HepG2 (cell line): ENCODE data around the gene CDC26. TPM values are rescaled to one million over a fixed set of nuclear protein-coding genes. Genes with fewer than 3 reads are reported as not detected.
A peak's percentile ranks its signal among the peaks of the same experiment; 100 is the strongest.

Source experiments
- ATAC-seq: fragments of 200-7000 bp; cut with Tn5 transposase; 3 replicates; pipeline ENCODE4 v1.9.1; 2020; ENCODE audit warnings: mild to moderate bottlenecking, moderate library complexity
- BruUV-seq: library from RNA; stranded (reverse); fragments of 400-500 nt; replicated peaks from 2 replicates; lab custom pipeline; 2021; lab: Mats Ljungman, UMichigan
- CTCF ChIA-PET: fragments of 300-600 bp; formaldehyde crosslinking; extraction: SDS; loops from one replicate; lab custom pipeline; 2021; ENCODE audit warnings: low total read pairs, inconsistent platforms, low intra/inter-chr PET ratio; lab: Yijun Ruan, JAX
- POLR2A ChIA-PET: fragments of 350-600 bp; sonication (Branson Sonifier 250); formaldehyde crosslinking; loops from one replicate; lab custom pipeline; 2020; ENCODE audit warnings: antibody characterized with exemption, inconsistent platforms; lab: Yijun Ruan, JAX
- DNase-seq: peaks from one replicate; pipeline ENCODE4 v3.0.0-alpha.2; 2015; ENCODE audit warnings: low spot score
- FAIRE-seq: peaks from 3 replicates; lab custom pipeline; 2011; peaks lifted over from hg19 to GRCh38; lab: Jason Lieb, UNC
- H2AFZ ChIP-seq: one replicate; pipeline ENCODE4 v1.6.1; 2011; ENCODE audit warnings: low read length, inconsistent platforms
- H3K27ac ChIP-seq: fragments of 300-600 bp; 3 replicates; pipeline ENCODE4 v1.8.0; 2011; ENCODE audit warnings: mixed run types, mild to moderate bottlenecking, mixed read lengths, low read length, inconsistent platforms; ENCODE audit not compliant: insufficient read depth; ENCODE audit errors: extremely low read length
- H3K27me3 ChIP-seq, 2 experiments: fragments of 200-600 bp in 1 of 2; 2 replicates in 1 of 2; 3 replicates in 1 of 2; pipeline versions ENCODE4 v1.6.0 to v1.8.0; 2011; ENCODE audit warnings: low read length in 2 of 2, mild to moderate bottlenecking in 2 of 2, moderate library complexity in 2 of 2, inconsistent platforms in 1 of 2; ENCODE audit not compliant: insufficient read depth in 2 of 2, control insufficient read depth in 1 of 2
- H3K36me3 ChIP-seq, 2 experiments: fragments of 200-600 bp in 1 of 2; replicated peaks in 1 of 2; 2 replicates in 1 of 2; 3 replicates in 1 of 2; pipeline versions ENCODE4 v1.5.1 to v1.8.0; 2011; ENCODE audit warnings: low read length in 2 of 2, inconsistent platforms in 1 of 2; ENCODE audit not compliant: insufficient read depth in 2 of 2, control insufficient read depth in 1 of 2
- H3K4me1 ChIP-seq: 2 replicates; pipeline ENCODE4 v1.5.1; 2012; ENCODE audit warnings: low read length, inconsistent platforms; ENCODE audit not compliant: insufficient read depth
- H3K4me2 ChIP-seq: 2 replicates; pipeline ENCODE4 v1.6.0; 2011; ENCODE audit warnings: low read depth, low read length, inconsistent platforms
- H3K4me3 ChIP-seq, 3 experiments: fragments of 200-600 bp in 1 of 3; sonication (generic), shearing (Covaris generic) in 1 of 3; replicated peaks in 1 of 3; 2 replicates each; pipeline ENCODE4 v1.5.1; 2011 to 2016; ENCODE audit warnings: low read length in 3 of 3, inconsistent platforms in 2 of 3, low read depth in 2 of 3, mild to moderate bottlenecking in 2 of 3, control low read depth in 1 of 3, mixed read lengths in 1 of 3; ENCODE audit not compliant: insufficient read depth in 1 of 3
- H3K79me2 ChIP-seq: one replicate; pipeline ENCODE4 v1.6.1; 2011; ENCODE audit warnings: low read length, inconsistent platforms; ENCODE audit not compliant: insufficient read depth
- H3K9ac ChIP-seq: 2 replicates; pipeline ENCODE4 v1.6.0; 2011; ENCODE audit warnings: mild to moderate bottlenecking, low read depth, low read length, inconsistent platforms; ENCODE audit not compliant: insufficient read depth
- H3K9me3 ChIP-seq: 2 replicates; pipeline ENCODE4 v1.5.1; 2012; ENCODE audit warnings: mild to moderate bottlenecking, low read length
- H4K20me1 ChIP-seq: 2 replicates; pipeline ENCODE4 v1.6.0; 2011; ENCODE audit warnings: inconsistent platforms, mild to moderate bottlenecking, low read length, moderate library complexity; ENCODE audit not compliant: insufficient read depth
- BRD4 ChIP-seq: sonication (generic); formaldehyde crosslinking; IDR thresholded peaks from 2 replicates; pipeline ENCODE4 v1.4.0; 2020; ENCODE audit warnings: missing genetic modification reagents
- HNRNPK ChIP-seq: fragments of 200-400 bp; formaldehyde crosslinking; IDR thresholded peaks from 2 replicates; pipeline ENCODE4 v1.6.1; 2018; ENCODE audit warnings: low read length, low read depth, moderate library complexity, mild to moderate bottlenecking; ENCODE audit not compliant: poor library complexity, severe bottlenecking
- NR2F6 ChIP-seq, 2 experiments: IDR thresholded peaks; 2 replicates each; pipeline ENCODE4 v1.6.1; 2016; ENCODE audit warnings: antibody characterized with exemption in 1 of 2, mild to moderate bottlenecking in 1 of 2
- TOPORS ChIP-seq: sonication (generic); formaldehyde crosslinking; IDR thresholded peaks from 2 replicates; pipeline ENCODE4 v1.8.0; 2023; ENCODE audit warnings: mild to moderate bottlenecking, missing genetic modification reagents
- ZFY ChIP-seq: sonication (generic); formaldehyde crosslinking; IDR thresholded peaks from 2 replicates; pipeline ENCODE4 v1.4.0; 2020; ENCODE audit warnings: missing genetic modification reagents
- ZNF574 ChIP-seq: sonication (generic); formaldehyde crosslinking; IDR thresholded peaks from 2 replicates; pipeline ENCODE4 v1.4.0; 2020; ENCODE audit warnings: missing genetic modification reagents
- WGBS: methylation state at CpG from one replicate; pipeline ENCODE4 v1.1.6; 2017; ENCODE audit warnings: low lambda C conversion rate; 5-methylcytosine and 5-hydroxymethylcytosine counted together
- in situ Hi-C: cut with HindIII; loops from 2 replicates; pipeline ENCODE4 v1.10.0; 2017; ENCODE audit warnings: low pct_unique_long_range_greater_than_20kb; ENCODE audit not compliant: extremely low pct_ligation_motif_present
- intact Hi-C: fragments of 100-400 bp; cut with micrococcal nuclease; formaldehyde crosslinking; loops from one replicate; pipeline ENCODE4 v1.10.0; 2022; ENCODE audit not compliant: unreplicated experiment
- polyA plus RNA-seq, 8 experiments: library from polyadenylated mRNA; depleted of rRNA in 3 of 8; stranded (reverse) in 7 of 8; unstranded in 1 of 8; fragments of >200 nt; fragmentation: Illumina TruSeq in 4 of 8; extraction: Trizol in 4 of 8; gene quantifications; 2 replicates each; pipeline versions ENCODE4 v1.2.1 to v1.2.3, GENCODE V29; 2011 to 2016; ENCODE audit warnings: low read depth in 4 of 8, missing spikeins in 1 of 8, mixed read lengths in 1 of 8; ENCODE audit not compliant: insufficient read depth in 1 of 8
- total RNA-seq, 5 experiments: library from RNA; depleted of rRNA; stranded (reverse); fragments of >200 nt; fragmentation: Illumina TruSeq; extraction: Trizol; gene quantifications; 2 replicates each; pipeline ENCODE4 v1.2.3, GENCODE V29; 2016; ENCODE audit warnings: low read depth in 1 of 5

The CDC26 gene
- total and polyA plus RNA-seq, 2 of the 13 experiments (the other 11 are each of a cell fraction or from before 2014, with no cell fraction given): 26.6 to 57.9 TPM

GRCh38 chr9:113306566-113306965, 31.2 kb upstream of the CDC26 start:
- Histone ChIP-seq H3K27ac (no peak overlapping the region), H3K4me1 (peaks cover 34% of the 10 kb centered on the region), H3K4me2 (no peak overlapping the region)
- 53% methylated on average over 1 of the region's 1 CpG for WGBS
- CTCF ChIA-PET: no interaction called here
- FAIRE-seq (no peak), DNase-seq (no peak), ATAC-seq (no peak)
- in situ Hi-C loops (no loop called here), intact Hi-C loops (no loop called here)
- BruUV-seq: no TSS peak
- no peak for TF ChIP-seq ZNF574 (CRISPR knock-in tag)
- peak; percentile 88 for TF ChIP-seq HNRNPK
- TF ChIP-seq, all 625 proteins: peak for 1
- Histone ChIP-seq H3K27me3 (no peaks in the 10 kb centered on the region; a peak in 1 of 5 replicates), H4K20me1 (no peaks in the 10 kb centered on the region), H3K79me2 (no peaks in the 10 kb centered on the region), H3K36me3 (no peaks in the 10 kb centered on the region), H2AFZ (no peak overlapping the region), H3K4me3 (no peak overlapping the region), H3K9me3 (no peaks in the 10 kb centered on the region), H3K9ac (no peak overlapping the region)
- POLR2A ChIA-PET: no interaction called here

GRCh38 chr9:113302792-113303418, 27.5 kb upstream of the CDC26 start, which contains the start of gene RNF183:
Gene RNF183, minus strand, starts transcription at chr9:113303376. Its CDS starts 5,192 bp downstream, at chr9:113298184.
- Histone ChIP-seq H3K4me3 (peak within 1 kb of the TSS; percentile 45 to 63 (median 53)), H3K4me1 (peaks cover 31% of the 10 kb centered on the region), H2AFZ (peak within 1 kb of the TSS; percentile 82), H3K27me3 (no peaks in the 10 kb centered on the region; a peak in 1 of 5 replicates), H4K20me1 (no peaks in the 10 kb centered on the region), H3K36me3 (no peaks in the 10 kb centered on the region), H3K9me3 (no peaks in the 10 kb centered on the region), H3K9ac (peak within 1 kb of the TSS; percentile 18), H3K79me2 (no peaks in the 10 kb centered on the region), H3K4me2 (peak within 1 kb of the TSS; percentile 88), H3K27ac (peak within 1 kb of the TSS; percentile 4)
- ChIA-PET CTCF (no interaction called here), POLR2A (interaction anchor here (0.7 to 1.3 kb wide), 3 partner anchors 27 to 108 kb away, joined by 3 to 5 read pairs (median 3); partner anchors contain the start of genes C9orf43, CDC26, POLE3 and PRPF4)
- peak; percentile 15 for FAIRE-seq
- intact Hi-C loops: no loop called here
- in situ Hi-C loops: no loop called here
- no TSS peak for BruUV-seq
- 7% methylated on average over 20 of the region's 25 CpGs for WGBS
- ATAC-seq: peak; percentile 80
- peak; percentile 40 for DNase-seq
- 0 out of 2 replicates have a peak, but pooled peaks have one; percentile 25 for TF ChIP-seq TOPORS (CRISPR knock-in tag)
- no peak for TF ChIP-seq BRD4 (CRISPR knock-in tag)
- peak; percentile 55 for TF ChIP-seq ZFY (CRISPR knock-in tag)
- TF ChIP-seq NR2F6 (IDR thresholded peaks at IDR 0.05): peak; percentile 30
- peak; percentile 39; the same call in 1 of the 2 replicates for TF ChIP-seq NR2F6 (CRISPR knock-in tag; IDR thresholded peaks at IDR 0.05)
